ENCODE measurements around the gene CUX1. TPM values are rescaled to one million over a fixed set of nuclear protein-coding genes. Genes with fewer than 3 reads are reported as not detected.
A peak's percentile ranks its signal among the peaks of the same experiment; 100 is the strongest.

Gene CUX1
- total RNA-seq, 2 experiments from 2014 or later, result 20.2 to 20.4 TPM

DNA sequence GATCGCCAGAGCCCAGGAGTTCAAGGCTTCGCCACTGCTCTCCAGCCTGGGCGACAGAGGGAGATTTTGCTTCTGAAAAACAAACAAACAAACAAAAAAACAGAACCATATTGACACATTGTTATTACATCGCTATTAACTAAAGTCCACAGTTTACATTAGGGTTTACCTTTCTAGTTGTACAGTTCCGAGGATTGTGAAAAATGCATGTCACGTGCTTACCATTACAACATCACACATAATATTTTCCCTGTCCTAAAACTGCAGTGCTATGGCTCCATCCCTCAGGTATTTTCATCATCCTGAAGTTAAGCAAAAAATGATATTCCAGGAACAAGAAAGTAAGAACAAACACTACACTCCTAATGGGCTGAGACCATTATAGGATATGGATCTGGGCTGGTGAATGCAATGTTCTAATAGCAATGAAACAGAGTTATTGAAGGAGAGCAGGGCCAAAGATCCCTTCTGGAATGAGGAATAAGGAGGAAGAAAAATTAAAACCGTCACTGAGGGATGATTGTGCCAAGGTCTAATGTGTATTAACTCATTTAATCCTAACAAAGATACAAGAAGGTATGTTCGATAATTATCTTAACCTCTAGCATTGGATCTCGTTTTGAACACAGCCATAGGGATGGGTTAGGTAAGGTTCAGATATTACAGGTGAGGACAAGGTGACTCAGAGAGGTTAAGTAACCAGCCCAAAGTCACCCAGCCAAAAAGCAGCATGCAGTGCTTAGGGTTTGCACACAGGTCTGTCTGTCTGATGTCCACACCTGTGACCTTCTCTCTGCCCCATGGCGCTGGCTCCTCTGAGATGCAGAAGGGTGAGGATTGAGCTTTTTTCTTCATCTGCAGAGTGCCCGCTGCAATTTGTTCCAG lies 14.0 kb upstream of the CUX1 start:
- ChIA-PET CTCF (no interaction called here), POLR2A (no interaction called here)
- Mint-ChIP-seq H3K36me3 (ENCODE audit: low read depth) (no peaks in the 10 kb centered on the region), H3K4me1 (ENCODE audit: low read depth) (peaks cover 22% of the 10 kb centered on the region), H3K4me3 (no peak overlapping the region), H3K27ac (no peak overlapping the region), H3K27me3 (peaks cover 10% of the 10 kb centered on the region), H3K9me3 (no peaks in the 10 kb centered on the region)
- no peak for DNase-seq
- intact Hi-C loops (cut with micrococcal nuclease), result no loop called here
- TF ChIP-seq, protein P1, sequence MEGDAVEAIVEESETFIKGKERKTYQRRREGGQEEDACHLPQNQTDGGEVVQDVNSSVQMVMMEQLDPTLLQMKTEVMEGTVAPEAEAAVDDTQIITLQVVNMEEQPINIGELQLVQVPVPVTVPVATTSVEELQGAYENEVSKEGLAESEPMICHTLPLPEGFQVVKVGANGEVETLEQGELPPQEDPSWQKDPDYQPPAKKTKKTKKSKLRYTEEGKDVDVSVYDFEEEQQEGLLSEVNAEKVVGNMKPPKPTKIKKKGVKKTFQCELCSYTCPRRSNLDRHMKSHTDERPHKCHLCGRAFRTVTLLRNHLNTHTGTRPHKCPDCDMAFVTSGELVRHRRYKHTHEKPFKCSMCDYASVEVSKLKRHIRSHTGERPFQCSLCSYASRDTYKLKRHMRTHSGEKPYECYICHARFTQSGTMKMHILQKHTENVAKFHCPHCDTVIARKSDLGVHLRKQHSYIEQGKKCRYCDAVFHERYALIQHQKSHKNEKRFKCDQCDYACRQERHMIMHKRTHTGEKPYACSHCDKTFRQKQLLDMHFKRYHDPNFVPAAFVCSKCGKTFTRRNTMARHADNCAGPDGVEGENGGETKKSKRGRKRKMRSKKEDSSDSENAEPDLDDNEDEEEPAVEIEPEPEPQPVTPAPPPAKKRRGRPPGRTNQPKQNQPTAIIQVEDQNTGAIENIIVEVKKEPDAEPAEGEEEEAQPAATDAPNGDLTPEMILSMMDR (IDR thresholded peaks at IDR 0.05), result no peak
- peak; percentile 13 for ATAC-seq

DNA sequence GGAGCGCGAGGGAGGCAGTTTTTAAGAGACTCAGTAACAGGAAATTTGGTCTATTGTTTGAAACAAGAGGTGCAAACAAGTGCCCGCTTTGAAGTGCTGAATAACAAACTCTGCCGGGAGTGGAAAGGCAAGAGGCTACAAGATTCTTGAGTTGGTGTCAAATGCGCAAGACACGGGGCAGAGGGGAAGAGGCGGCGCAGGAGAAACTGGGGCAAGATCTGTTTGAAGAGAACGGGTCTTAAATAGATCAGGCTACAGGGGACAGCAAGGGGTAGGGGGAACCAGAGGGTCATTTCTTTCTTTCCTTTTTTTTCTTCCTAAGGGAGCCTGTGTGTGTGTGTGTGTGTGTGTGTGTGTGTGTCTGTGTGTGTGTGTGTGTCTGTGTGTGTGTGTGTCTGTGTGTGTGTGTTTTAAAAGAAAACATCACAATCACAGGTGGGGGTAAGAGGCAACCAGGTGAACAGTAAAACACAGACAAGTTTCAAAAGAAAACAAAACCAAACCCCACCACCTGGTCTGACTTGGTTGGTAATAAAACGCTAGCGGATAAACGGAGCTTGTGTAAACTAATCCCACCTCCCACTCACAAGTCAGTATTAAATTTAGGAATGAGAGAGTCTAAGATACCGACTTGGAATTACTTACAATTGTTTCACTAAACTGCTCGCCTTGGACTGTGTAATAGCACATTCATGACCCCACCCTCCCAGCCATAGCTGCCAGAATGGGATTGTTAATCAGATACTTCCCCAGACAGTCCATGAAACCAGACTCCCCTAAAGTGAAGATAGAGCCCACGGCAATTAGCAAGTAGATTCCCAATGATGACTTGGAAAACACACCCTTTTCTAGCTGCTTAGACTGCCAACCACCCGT lies 13.1 kb upstream of the CUX1 start:
- ChIA-PET CTCF (interaction anchor here (1.0 to 1.2 kb wide), 5 partner anchors 60 to 201 kb away, joined by 3 read pairs; no protein-coding TSS in a partner anchor), POLR2A (interaction anchor here (1.2 kb wide), 1 partner anchor 57 kb away, joined by 3 read pairs; no protein-coding TSS in a partner anchor)
- no peak overlapping the region for H3K27ac Mint-ChIP-seq
- H3K27me3 Mint-ChIP-seq, result peaks cover 10% of the 10 kb centered on the region
- ATAC-seq (peak; percentile 64), DNase-seq (peak; percentile 28)
- TF ChIP-seq, protein P1 (IDR thresholded peaks at IDR 0.05), result no peak
- peak overlapping the region; percentile 7 for H3K4me3 Mint-ChIP-seq
- H3K9me3 Mint-ChIP-seq, result no peaks in the 10 kb centered on the region
- intact Hi-C loops (cut with micrococcal nuclease), result no loop called here
- H3K36me3 Mint-ChIP-seq (ENCODE audit: low read depth), result no peaks in the 10 kb centered on the region
- H3K4me1 Mint-ChIP-seq (ENCODE audit: low read depth), result peaks cover 22% of the 10 kb centered on the region

GRCh38 chr7:101804967-101805366 lies 12.5 kb upstream of the CUX1 start:
- TF ChIP-seq, protein P1 (IDR thresholded peaks at IDR 0.05), result peak; percentile 59
- ATAC-seq, result peak; percentile 60
- no peak overlapping the region for H3K4me3 Mint-ChIP-seq
- ChIA-PET POLR2A (interaction anchor here (1.2 kb wide), 1 partner anchor 58 kb away, joined by 3 read pairs; no protein-coding TSS in a partner anchor), CTCF (interaction anchor here (1.0 to 1.6 kb wide), 6 partner anchors 61 to 202 kb away, joined by 3 to 5 read pairs (median 3); no protein-coding TSS in a partner anchor)
- intact Hi-C loops (cut with micrococcal nuclease), result no loop called here
- H3K27ac Mint-ChIP-seq, result no peak overlapping the region
- H3K9me3 Mint-ChIP-seq, result no peaks in the 10 kb centered on the region
- H3K36me3 Mint-ChIP-seq (ENCODE audit: low read depth), result no peaks in the 10 kb centered on the region
- peak; percentile 36 for DNase-seq
- H3K27me3 Mint-ChIP-seq, result peaks cover 10% of the 10 kb centered on the region
- peaks cover 22% of the 10 kb centered on the region for H3K4me1 Mint-ChIP-seq (ENCODE audit: low read depth)

- peaks cover 8% of the 10 kb centered on the region for H3K4me1 Mint-ChIP-seq (ENCODE audit: low read depth)
- intact Hi-C loops (cut with micrococcal nuclease), result loop anchor here (2.0 to 5.0 kb wide), 2 partner anchors 70 to 124 kb away; no protein-coding TSS in a partner anchor
- no peak overlapping the region for H3K27ac Mint-ChIP-seq
- no peak overlapping the region for H3K4me3 Mint-ChIP-seq
- no peaks in the 10 kb centered on the region for H3K36me3 Mint-ChIP-seq (ENCODE audit: low read depth)
- H3K27me3 Mint-ChIP-seq, result no peaks in the 10 kb centered on the region
- H3K9me3 Mint-ChIP-seq, result no peaks in the 10 kb centered on the region
- no peak for ATAC-seq
- TF ChIP-seq, protein P1 (IDR thresholded peaks at IDR 0.05), result no peak
- no peak for DNase-seq
- ChIA-PET CTCF (interaction anchor here (1.5 to 2.3 kb wide), 2 partner anchors 124 to 126 kb away, joined by 3 to 5 read pairs; no protein-coding TSS in a partner anchor), POLR2A (interaction anchor here (0.6 to 1.3 kb wide), 3 partner anchors 59 to 428 kb away, joined by 3 read pairs; no protein-coding TSS in a partner anchor)
Observed at GRCh38 chr7:101812595-101812994, 4.8 kb upstream of the CUX1 start.

Data from activated CD8-positive, alpha-beta T cell treated with anti-CD3 and anti-CD28 coated beads for 36 hours (primary cell).